ENCODE measurements around the gene RIN3. TPM values are rescaled to one million over a fixed set of nuclear protein-coding genes. Genes with fewer than 3 reads are reported as not detected.
A peak's percentile ranks its signal among the peaks of the same experiment; 100 is the strongest.

Gene RIN3
- polyA plus RNA-seq, 1 experiment = 8.2 TPM

GRCh38 chr14:92481386-92481785 lies 32.2 kb upstream of the RIN3 start:
- no peaks in the 10 kb centered on the region for H3K36me3 ChIP-seq (ENCODE audit: control insufficient read depth, insufficient read depth, low read length)
- no peak for DNase-seq (ENCODE audit: low read depth)
- H3K27me3 ChIP-seq (ENCODE audit: control insufficient read depth, insufficient read depth, low read length) = 0 out of 2 replicates have a peak, but pooled peaks cover 5% of the 10 kb centered on the region
- H3K4me3 ChIP-seq (ENCODE audit: low read depth, low read length) = no peak overlapping the region
- ChIA-PET CTCF (interaction anchor here (0.9 to 1.7 kb wide), 5 partner anchors 9 to 303 kb away, joined by 3 to 6 read pairs (median 3); no protein-coding TSS in a partner anchor), POLR2A (no interaction called here)
- TF ChIP-seq CTCF (IDR thresholded peaks at IDR 0.05; ENCODE audit: insufficient read depth, low read depth, low read length) = peak; percentile 57

- ChIA-PET POLR2A (no interaction called here), CTCF (interaction anchor here (0.9 to 1.7 kb wide), 3 partner anchors 10 to 302 kb away, joined by 3 to 6 read pairs (median 3); no protein-coding TSS in a partner anchor)
- H3K27me3 ChIP-seq (ENCODE audit: control insufficient read depth, insufficient read depth, low read length) = 0 out of 2 replicates have a peak, but pooled peaks cover 5% of the 10 kb centered on the region
- H3K4me3 ChIP-seq (ENCODE audit: low read depth, low read length) = no peak overlapping the region
- DNase-seq (ENCODE audit: low read depth) = no peak
- no peaks in the 10 kb centered on the region for H3K36me3 ChIP-seq (ENCODE audit: control insufficient read depth, insufficient read depth, low read length)
- TF ChIP-seq CTCF (IDR thresholded peaks at IDR 0.05; ENCODE audit: insufficient read depth, low read depth, low read length) = no peak
Observed at GRCh38 chr14:92481811-92482555, 31.6 kb upstream of the RIN3 start.

- no peak overlapping the region for H3K4me3 ChIP-seq (ENCODE audit: low read depth, low read length)
- no peak for DNase-seq (ENCODE audit: low read depth)
- no peaks in the 10 kb centered on the region for H3K36me3 ChIP-seq (ENCODE audit: control insufficient read depth, insufficient read depth, low read length)
- ChIA-PET POLR2A (no interaction called here), CTCF (interaction anchor here (0.9 kb wide), 1 partner anchor 8 kb away, joined by 3 read pairs; no protein-coding TSS in a partner anchor)
- TF ChIP-seq CTCF (IDR thresholded peaks at IDR 0.05; ENCODE audit: insufficient read depth, low read depth, low read length) = no peak
- H3K27me3 ChIP-seq (ENCODE audit: control insufficient read depth, insufficient read depth, low read length) = 0 out of 2 replicates have a peak, but pooled peaks cover 5% of the 10 kb centered on the region
Observed at GRCh38 chr14:92482621-92483319, 30.8 kb upstream of the RIN3 start.

- Histone ChIP-seq H3K36me3 (ENCODE audit: control insufficient read depth, insufficient read depth, low read length) (no peaks in the 10 kb centered on the region), H3K27me3 (ENCODE audit: control insufficient read depth, insufficient read depth, low read length) (0 out of 2 replicates have a peak, but pooled peaks cover 5% of the 10 kb centered on the region), H3K4me3 (ENCODE audit: low read depth, low read length) (no peak overlapping the region)
- no peak for DNase-seq (ENCODE audit: low read depth)
- CTCF ChIA-PET = interaction anchor here (0.7 kb wide), 1 partner anchor 203 kb away, joined by 3 read pairs; no protein-coding TSS in a partner anchor
- POLR2A ChIA-PET = interaction anchor here (0.7 kb wide), 1 partner anchor 10 kb away, joined by 3 read pairs; no protein-coding TSS in a partner anchor
- no peak for TF ChIP-seq CTCF (IDR thresholded peaks at IDR 0.05; ENCODE audit: insufficient read depth, low read depth, low read length)
Observed at GRCh38 chr14:92484132-92484823, 29.3 kb upstream of the RIN3 start.

Data from BJ (cell line).